OCI-LY1 (cell line): ENCODE data around the gene ABITRAM.

ENCODE experiments used
- CTCF ChIP-seq: fragments of 200-600 bp; sonication (generic), shearing (Covaris generic); IDR thresholded peaks from 2 replicates; pipeline ENCODE4 v1.5.1; 2017; ENCODE audit warnings: mild to moderate bottlenecking, antibody characterized with exemption, low read length, moderate library complexity, mixed read lengths
- EZH2 ChIP-seq: fragments of 200-600 bp; sonication (generic), shearing (Covaris generic); IDR thresholded peaks from 2 replicates; pipeline ENCODE4 v1.8.0; 2017; ENCODE audit warnings: borderline replicate concordance, mixed run types, mild to moderate bottlenecking, antibody characterized with exemption, low read length, moderate library complexity, mixed read lengths

GRCh38 chr9:108934323-108934893 is at the start of gene ABITRAM:
- no peak for TF ChIP-seq CTCF
- no peak for TF ChIP-seq EZH2
